PFSK-1 (cell line): ENCODE results near the gene SEC14L1.

Experiments used
- FOXP2 ChIP-seq: optimal IDR thresholded peaks from 2 replicates; pipeline ENCODE3; 2011; ENCODE audit warnings: borderline replicate concordance, control low read depth, inconsistent platforms; ENCODE audit not compliant: insufficient read depth; ENCODE audit errors: extremely low read length, extremely low read depth
- POLR2AphosphoS5 ChIP-seq: IDR thresholded peaks from 2 replicates; pipeline ENCODE4 v1.6.1; 2012; ENCODE audit warnings: low read depth, mild to moderate bottlenecking, control low read depth, low read length, moderate library complexity
- REST ChIP-seq, 2 experiments: IDR thresholded peaks; 2 replicates each; pipeline versions ENCODE4 v1.6.1 to v1.8.0; 2011 to 2012; ENCODE audit warnings: low read depth in 2 of 2, low read length in 2 of 2, control low read depth in 1 of 2, inconsistent platforms in 1 of 2, mild to moderate bottlenecking in 1 of 2, moderate library complexity in 1 of 2; ENCODE audit not compliant: insufficient read depth in 1 of 2
- SIN3A ChIP-seq: IDR thresholded peaks from 2 replicates; pipeline ENCODE4 v1.6.1; 2012; ENCODE audit warnings: mild to moderate bottlenecking, low read length, moderate library complexity, borderline replicate concordance; ENCODE audit not compliant: insufficient read depth
- TAF1 ChIP-seq: IDR thresholded peaks from 2 replicates; pipeline ENCODE4 v1.6.1; 2012; ENCODE audit warnings: low read length, control low read depth, borderline replicate concordance; ENCODE audit not compliant: insufficient read depth

The SEC14L1 gene

GRCh38 chr17:77218902-77219301, 78.1 kb downstream of the SEC14L1 start:
- TF ChIP-seq POLR2AphosphoS5 (no peak), REST (IDR thresholded peaks at IDR 0.05; ENCODE audit: insufficient read depth in 1 of 2, low read depth in 2 of 2, low read length in 2 of 2) (no peak), TAF1 (no peak), SIN3A (no peak), FOXP2 (no peak)

- no peak for TF ChIP-seq SIN3A
- no peak for TF ChIP-seq FOXP2
- TF ChIP-seq POLR2AphosphoS5, result no peak
- TF ChIP-seq REST (IDR thresholded peaks at IDR 0.05; ENCODE audit: insufficient read depth in 1 of 2, low read depth in 2 of 2, low read length in 2 of 2), result no peak
- no peak for TF ChIP-seq TAF1
These were observed 81.6 kb downstream of the SEC14L1 start for GRCh38 chr17:77222356-77222755.

GRCh38 chr17:77223642-77224420, 83.1 kb downstream of the SEC14L1 start:
- TF ChIP-seq POLR2AphosphoS5 (no peak), FOXP2 (no peak), REST (IDR thresholded peaks at IDR 0.05; ENCODE audit: insufficient read depth in 1 of 2, low read depth in 2 of 2, low read length in 2 of 2) (no peak), TAF1 (no peak), SIN3A (no peak)

GRCh38 chr17:77225265-77225664, 84.5 kb downstream of the SEC14L1 start:
- TF ChIP-seq SIN3A (no peak), TAF1 (no peak), FOXP2 (no peak), POLR2AphosphoS5 (no peak), REST (IDR thresholded peaks at IDR 0.05; ENCODE audit: insufficient read depth in 1 of 2, low read depth in 2 of 2, low read length in 2 of 2) (no peak)
